GM18907 (cell line): Measurements from ENCODE around the gene SNX9.
"Not testable (repeated sequence)": the region's sequence is repeated elsewhere in the genome, so short reads cannot be mapped to it uniquely, and the experiment has no call there.

Experiments used
- ATAC-seq: cut with Tn5 transposase; IDR thresholded peaks from one replicate; pipeline ENCODE4 v1.9.1; 2021; ENCODE audit warnings: mild to moderate bottlenecking, moderate library complexity; ENCODE audit not compliant: unreplicated experiment

Gene SNX9

DNA sequence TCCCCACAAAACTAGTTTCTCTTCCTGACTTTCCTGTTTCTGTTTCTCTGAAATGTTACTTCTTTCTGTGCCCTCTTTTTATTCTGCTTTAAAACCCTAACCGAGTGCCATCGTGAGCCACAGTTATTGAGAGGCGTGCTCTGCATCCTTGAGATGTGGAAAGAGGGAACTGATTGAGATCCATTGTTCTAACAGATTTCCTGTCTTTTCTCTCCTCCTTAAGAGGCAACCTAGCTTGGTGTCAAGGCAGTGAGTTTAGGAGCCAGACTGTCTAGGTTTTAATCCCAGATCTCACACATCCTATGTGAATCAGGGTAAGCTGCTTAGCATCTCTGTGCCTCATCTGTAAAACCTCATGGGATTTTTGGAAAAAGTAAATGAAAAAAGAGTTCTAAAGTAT, 57.5 kb downstream of the SNX9 start:
- no peak for ATAC-seq

DNA sequence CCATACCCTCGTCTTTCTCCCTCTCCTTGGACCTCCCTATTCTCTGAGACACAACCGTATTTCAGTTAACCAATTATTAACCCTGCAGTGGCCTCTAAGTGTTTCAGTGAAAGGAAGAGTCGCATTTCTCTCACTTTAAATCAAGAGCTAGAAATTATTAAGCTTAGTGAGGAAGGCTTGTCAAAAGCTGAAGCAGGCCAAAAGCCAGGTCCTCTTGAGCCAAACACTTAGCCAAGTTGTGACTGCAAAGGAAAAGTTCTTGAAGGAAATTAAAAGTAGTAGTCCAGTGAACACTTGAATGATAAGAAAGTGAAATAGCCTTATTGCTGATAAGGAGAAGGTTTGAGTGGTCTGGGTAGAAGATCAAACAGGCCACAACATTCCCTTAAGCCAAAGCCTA, 58.3 kb downstream of the SNX9 start:
- no peak for ATAC-seq

GRCh38 chr6:157884756-157885155, 61.7 kb downstream of the SNX9 start:
- ATAC-seq = no peak

- ATAC-seq = no peak
These were observed 62.3 kb downstream of the SNX9 start for GRCh38 chr6:157885211-157885788.

DNA sequence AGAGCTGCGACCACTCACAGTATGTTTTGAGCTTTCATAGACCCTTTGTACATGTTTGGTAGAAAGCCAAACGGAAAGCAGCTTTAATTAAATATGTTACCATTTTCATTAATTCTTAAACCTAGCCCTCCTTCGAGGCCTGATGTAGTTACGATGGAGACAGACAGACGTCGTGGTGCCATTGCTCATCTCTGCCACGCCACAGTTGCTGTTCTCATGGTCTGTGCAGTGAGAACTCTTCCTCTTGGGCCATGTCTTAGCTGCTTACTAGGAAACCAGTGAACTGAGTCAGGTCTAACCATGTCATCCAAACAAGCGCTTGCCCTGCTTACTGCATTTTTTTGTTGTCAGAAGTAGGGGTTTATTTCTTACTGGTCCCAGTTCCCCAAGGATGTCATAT, 62.8 kb downstream of the SNX9 start:
- ATAC-seq = no peak

GRCh38 chr6:157887892-157888291, 64.8 kb downstream of the SNX9 start:
- no peak for ATAC-seq

GRCh38 chr6:157891544-157892362, 68.7 kb downstream of the SNX9 start:
- no peak for ATAC-seq

DNA sequence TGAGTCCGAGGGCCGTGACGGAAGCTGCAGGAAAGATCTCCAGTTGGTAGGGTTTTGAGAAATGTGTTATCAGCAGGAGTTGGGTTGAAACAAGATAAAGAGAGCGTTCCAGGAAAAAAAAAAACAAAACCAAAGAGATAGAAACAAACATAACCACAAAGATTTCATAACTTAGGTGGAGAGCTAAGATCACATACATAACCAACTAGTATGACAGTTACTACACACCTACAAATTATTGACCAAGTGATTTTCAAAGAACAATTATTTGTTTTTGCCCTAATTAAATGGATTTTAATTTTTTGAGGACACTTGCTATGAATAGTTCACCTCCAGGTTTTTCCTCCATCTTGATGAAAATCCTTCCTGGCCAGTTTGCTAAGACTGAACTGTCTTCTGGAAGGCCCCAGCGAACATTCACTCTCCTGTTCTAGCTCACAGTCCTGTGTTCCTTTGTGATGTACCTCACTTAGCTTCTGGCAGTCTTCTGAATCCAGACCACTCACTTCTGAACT, 69.4 kb downstream of the SNX9 start:
- ATAC-seq = no peak

DNA sequence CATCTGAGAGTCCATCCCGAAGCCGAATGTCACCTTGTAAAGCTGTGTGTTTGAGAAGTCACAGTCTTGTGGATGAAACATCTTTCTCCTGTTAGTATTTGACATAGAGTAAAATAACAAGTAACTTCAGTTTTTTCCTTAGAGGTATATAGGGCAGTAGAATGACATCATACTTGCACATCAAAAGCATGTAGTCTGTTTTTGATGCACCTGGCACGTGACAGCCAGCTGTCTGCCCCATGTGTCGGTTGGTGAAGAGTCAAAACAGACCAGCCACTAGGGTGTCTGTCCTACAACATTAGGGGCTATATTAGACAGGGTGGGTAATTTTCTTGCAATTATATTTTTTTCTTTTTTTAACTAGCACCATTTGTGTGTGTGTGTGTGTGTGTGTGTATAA, 70.2 kb downstream of the SNX9 start:
- ATAC-seq = no peak

DNA sequence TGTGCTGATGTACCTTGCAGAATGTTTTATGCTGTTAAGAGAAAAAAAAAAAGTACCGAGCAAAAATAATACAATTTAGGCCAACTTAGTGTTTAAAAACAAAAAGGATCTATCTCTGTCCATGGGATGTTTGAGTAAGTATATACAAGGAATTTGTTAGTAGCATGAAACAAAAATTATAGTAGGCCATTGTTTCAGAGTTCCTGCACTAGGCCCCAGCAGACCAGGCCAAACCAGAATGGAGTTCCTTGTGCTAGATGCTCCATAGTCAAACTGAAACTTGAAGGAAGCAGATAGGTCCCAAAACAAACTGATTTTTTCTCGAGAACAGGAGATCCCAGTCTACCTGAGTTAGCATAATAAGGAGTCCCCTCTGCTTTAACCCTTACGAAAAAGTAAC, 72.5 kb downstream of the SNX9 start:
- no peak for ATAC-seq

DNA sequence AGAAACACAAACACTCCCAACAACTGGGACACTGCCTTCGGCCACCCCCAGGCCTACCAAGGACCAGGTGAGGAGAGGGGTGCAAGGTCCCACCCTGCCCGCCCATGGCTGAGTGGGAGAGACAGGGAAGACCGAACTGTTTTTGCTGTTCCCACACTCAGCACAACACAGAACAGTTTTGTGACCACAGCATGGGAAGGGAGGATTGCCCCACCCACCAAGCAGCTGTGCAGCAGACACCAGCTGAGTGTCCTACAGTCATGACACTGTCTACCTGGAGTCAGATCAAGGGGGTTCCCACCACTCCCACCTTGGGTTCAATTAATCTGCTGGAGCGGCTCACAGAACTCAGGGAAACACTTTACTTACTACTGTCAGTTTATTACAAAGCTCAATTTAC, 73.9 kb downstream of the SNX9 start:
- no peak for ATAC-seq

DNA sequence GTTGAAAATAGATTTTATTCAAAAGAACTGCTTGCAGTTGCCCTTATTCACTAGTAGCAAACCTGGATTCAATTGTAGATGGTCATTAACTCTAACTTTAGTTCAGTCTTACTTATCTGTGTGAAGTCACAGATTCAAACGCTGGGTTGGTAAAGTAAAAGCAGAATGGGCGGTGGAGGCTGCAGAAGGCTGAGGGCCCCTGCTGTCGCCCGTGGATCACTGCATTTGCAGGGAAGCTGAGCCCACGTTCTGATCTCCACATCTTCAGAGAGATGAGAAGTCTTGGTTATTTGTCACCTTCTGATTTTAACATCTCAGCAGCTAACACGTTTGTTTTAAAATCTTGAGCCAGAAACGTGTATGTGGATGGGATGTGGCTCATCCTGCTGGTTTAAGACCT, 75.1 kb downstream of the SNX9 start:
- no peak for ATAC-seq

- no peak for ATAC-seq
These were observed 75.6 kb downstream of the SNX9 start for GRCh38 chr6:157898640-157899039.

- not testable (repeated sequence) for ATAC-seq
These were observed 77.2 kb downstream of the SNX9 start for GRCh38 chr6:157900262-157900661.

DNA sequence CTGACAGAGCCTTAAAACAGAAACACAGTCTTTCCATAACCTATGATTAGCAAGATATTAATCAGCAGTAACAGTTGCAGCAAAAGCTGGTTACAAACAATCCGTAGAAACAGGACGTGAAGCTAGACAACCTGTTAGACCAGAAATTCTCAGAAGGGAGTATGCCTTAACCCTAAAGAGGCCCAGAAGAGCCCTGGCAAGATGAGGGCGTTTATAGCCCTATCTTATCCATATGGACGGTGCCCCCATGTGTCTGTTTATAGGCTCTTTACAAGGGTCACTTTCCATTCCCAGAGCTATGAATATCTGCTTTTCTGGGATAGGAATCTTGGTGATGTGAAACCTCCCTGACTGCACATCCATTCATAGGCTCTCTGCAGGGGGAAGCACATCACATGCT, 77.7 kb downstream of the SNX9 start:
- ATAC-seq = not testable (repeated sequence)

DNA sequence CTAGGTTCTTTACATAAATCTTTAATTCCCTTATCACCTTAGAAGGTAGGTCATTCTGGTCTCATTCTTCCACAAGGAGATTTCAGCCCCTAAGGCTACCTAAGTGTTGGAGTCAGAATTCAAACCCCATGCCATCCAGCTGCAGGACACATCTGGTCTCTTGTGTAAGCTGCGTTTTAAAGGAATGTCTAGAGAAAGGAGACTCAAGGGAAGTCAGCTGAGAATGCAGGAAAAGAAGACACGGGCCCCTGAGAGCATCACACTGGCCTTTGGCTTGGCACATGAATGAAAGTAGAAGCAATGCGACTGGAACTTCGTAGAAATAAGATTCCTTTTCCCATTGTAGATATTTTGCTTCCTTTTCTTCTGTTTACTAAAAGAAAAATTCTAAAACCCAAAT, 82.0 kb downstream of the SNX9 start:
- ATAC-seq = no peak

GRCh38 chr6:157905590-157906342, 82.7 kb downstream of the SNX9 start:
- ATAC-seq = no peak

- ATAC-seq = no peak
These were observed 83.6 kb downstream of the SNX9 start for GRCh38 chr6:157906537-157907061.

DNA sequence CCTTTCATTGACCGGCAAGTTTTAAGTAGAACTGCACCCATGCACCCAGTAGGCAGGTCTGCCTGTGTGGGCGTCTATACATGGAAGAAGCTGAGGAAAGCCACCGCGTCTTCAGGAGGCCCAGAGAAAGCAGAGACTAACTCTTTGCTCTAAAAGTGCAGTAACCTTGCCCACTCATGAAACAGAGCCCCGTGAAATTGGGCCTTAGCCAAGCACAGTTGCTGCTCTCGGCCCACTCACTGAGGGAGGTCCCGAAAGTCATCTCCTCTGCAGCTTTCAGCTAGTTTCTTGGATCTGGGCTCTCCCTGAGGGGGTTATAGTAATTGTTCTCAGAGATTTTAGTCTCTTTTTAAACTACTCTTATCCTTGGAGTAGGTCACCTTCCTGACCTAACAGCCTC, 84.6 kb downstream of the SNX9 start:
- no peak for ATAC-seq

GRCh38 chr6:157908369-157909281, 85.6 kb downstream of the SNX9 start:
- ATAC-seq = peak; percentile 65

DNA sequence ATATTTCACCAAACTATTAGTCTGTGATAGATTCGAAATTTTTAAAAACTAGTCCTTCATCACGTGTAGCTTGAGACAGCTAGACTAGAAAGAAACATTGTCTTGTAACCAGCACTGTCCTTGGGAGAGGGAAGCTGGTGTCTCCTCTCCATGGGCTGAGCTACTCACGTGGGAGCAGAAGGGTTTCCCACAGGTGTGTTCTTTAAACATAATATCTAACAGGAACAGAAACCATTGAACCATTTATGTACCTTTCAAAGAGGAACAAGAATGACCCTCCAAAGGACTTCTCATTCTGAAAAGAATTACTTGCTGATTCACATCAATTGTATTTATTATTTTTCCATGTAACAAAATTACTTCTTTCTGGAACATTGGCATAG, 86.2 kb downstream of the SNX9 start:
- ATAC-seq = no peak
